Neural cell (in vitro differentiated cells): ENCODE measurements around the gene SBNO2. TPM values are rescaled to one million over a fixed set of nuclear protein-coding genes. Genes with fewer than 3 reads are reported as not detected.

Experiments used
- H2AFZ ChIP-seq: fragments of 200-600, 300-800 bp; sonication (generic), shearing (Covaris generic); 2 replicates; pipeline ENCODE4 v1.6.0; 2014; ENCODE audit warnings: low read depth, mild to moderate bottlenecking, antibody characterized with exemption, low read length, moderate library complexity
- H3F3A ChIP-seq: fragments of 200-600 bp; shearing (Covaris generic); 2 replicates; pipeline ENCODE4 v1.6.1; 2016; ENCODE audit warnings: mild to moderate bottlenecking, moderate library complexity, mixed read lengths, antibody characterized with exemption, low read length; ENCODE audit not compliant: insufficient read depth, poor library complexity, severe bottlenecking
- H3K27ac ChIP-seq: fragments of 200-600, 300-800 bp; sonication (generic), shearing (Covaris generic); 2 replicates; pipeline ENCODE4 v1.5.1; 2014; ENCODE audit warnings: mild to moderate bottlenecking, low read length, moderate library complexity
- H3K27me3 ChIP-seq: fragments of 300-800, 200-600 bp; sonication (generic), shearing (Covaris generic); 2 replicates; pipeline ENCODE4 v1.6.0; 2014; ENCODE audit warnings: mild to moderate bottlenecking, low read depth, low read length, moderate library complexity; ENCODE audit not compliant: insufficient read depth
- H3K36me3 ChIP-seq: fragments of 300-800, 200-600 bp; sonication (generic), shearing (Covaris generic); 2 replicates; pipeline ENCODE4 v1.5.1; 2014; ENCODE audit warnings: mild to moderate bottlenecking, antibody characterized with exemption, low read length, moderate library complexity; ENCODE audit not compliant: insufficient read depth
- H3K4me2 ChIP-seq: fragments of 300-800, 200-600 bp; sonication (generic), shearing (Covaris generic); 2 replicates; pipeline ENCODE4 v1.6.0; 2014; ENCODE audit warnings: mild to moderate bottlenecking, low read length
- H3K4me3 ChIP-seq: fragments of 300-800, 200-600 bp; sonication (generic), shearing (Covaris generic); 2 replicates; pipeline ENCODE4 v1.5.1; 2014; ENCODE audit warnings: mild to moderate bottlenecking, low read length, moderate library complexity
- H3K79me2 ChIP-seq: fragments of 200-600 bp; shearing (Covaris generic); replicated peaks from 2 replicates; pipeline ENCODE4 v1.6.0; 2014; ENCODE audit warnings: mild to moderate bottlenecking, low read length, moderate library complexity; ENCODE audit not compliant: insufficient read depth
- H3K9ac ChIP-seq: fragments of 300-800, 200-600 bp; sonication (generic), shearing (Covaris generic); 2 replicates; pipeline ENCODE4 v1.6.1; 2016; ENCODE audit warnings: mild to moderate bottlenecking, low read length, mixed read lengths
- H3K9me2 ChIP-seq: fragments of 200-600 bp; shearing (Covaris generic); 2 replicates; pipeline ENCODE4 v1.6.1; 2016; ENCODE audit warnings: mild to moderate bottlenecking, low read length, mixed read lengths; ENCODE audit not compliant: insufficient read depth
- H3K9me3 ChIP-seq: fragments of 200-600, 300-800 bp; sonication (generic), shearing (Covaris generic); 2 replicates; pipeline ENCODE4 v1.6.1; 2016; ENCODE audit warnings: mild to moderate bottlenecking, mixed run types, low read length, moderate library complexity, mixed read lengths
- H4K20me1 ChIP-seq: fragments of 200-600 bp; shearing (Covaris generic); 2 replicates; pipeline ENCODE4 v1.6.1; 2016; ENCODE audit warnings: mild to moderate bottlenecking, mixed run types; ENCODE audit not compliant: insufficient read depth
- EP300 ChIP-seq: fragments of 450-650 bp; conservative IDR thresholded peaks from 2 replicates; pipeline ENCODE4 v1.6.1; 2014; ENCODE audit warnings: antibody characterized with exemption, mild to moderate bottlenecking, moderate library complexity; ENCODE audit not compliant: poor library complexity, severe bottlenecking
- EZH2 ChIP-seq: fragments of 200-600, 300-800 bp; shearing (Covaris generic), sonication (generic); IDR thresholded peaks from 2 replicates; pipeline ENCODE4 v1.6.1; 2014; ENCODE audit warnings: antibody characterized with exemption, low read length, borderline replicate concordance, mild to moderate bottlenecking; ENCODE audit not compliant: insufficient read depth, poor library complexity, severe bottlenecking
- MXI1 ChIP-seq: fragments of 450-650 bp; conservative IDR thresholded peaks from 2 replicates; pipeline ENCODE4 v1.6.1; 2014; ENCODE audit warnings: antibody characterized with exemption, mild to moderate bottlenecking; ENCODE audit not compliant: poor library complexity, severe bottlenecking
- POLR2AphosphoS5 ChIP-seq: IDR thresholded peaks from 2 replicates; pipeline ENCODE4 v1.6.1; 2012
- RAD21 ChIP-seq: fragments of 450-650 bp; conservative IDR thresholded peaks from 2 replicates; pipeline ENCODE4 v1.6.1; 2014; ENCODE audit warnings: antibody characterized with exemption, mild to moderate bottlenecking, moderate library complexity
- SMC3 ChIP-seq: fragments of 450-650 bp; conservative IDR thresholded peaks from 2 replicates; pipeline ENCODE4 v1.6.1; 2014; ENCODE audit warnings: antibody characterized with exemption, mild to moderate bottlenecking, moderate library complexity; ENCODE audit not compliant: poor library complexity
- TAF1 ChIP-seq: IDR thresholded peaks from 2 replicates; pipeline ENCODE4 v1.6.1; 2012; ENCODE audit warnings: low read depth
- polyA plus RNA-seq: library from polyadenylated mRNA; depleted of rRNA; stranded (reverse); fragments of >200 nt; gene quantifications from 2 replicates; pipeline ENCODE4 v1.2.3, GENCODE V29; 2014
- TF ChIP-seq, protein P1 (sequence below): IDR thresholded peaks from 2 replicates; pipeline ENCODE4 v1.6.1; 2012; ENCODE audit warnings: borderline replicate concordance
- TF ChIP-seq, protein P2 (sequence below): fragments of 450-650 bp; IDR thresholded peaks from 2 replicates; pipeline ENCODE4 v1.5.1; 2014; ENCODE audit warnings: antibody characterized with exemption, mild to moderate bottlenecking, moderate library complexity; ENCODE audit not compliant: poor library complexity, severe bottlenecking

The SBNO2 gene
- polyA plus RNA-seq, 1 donor from 2014 or later = 4.8 TPM

DNA sequence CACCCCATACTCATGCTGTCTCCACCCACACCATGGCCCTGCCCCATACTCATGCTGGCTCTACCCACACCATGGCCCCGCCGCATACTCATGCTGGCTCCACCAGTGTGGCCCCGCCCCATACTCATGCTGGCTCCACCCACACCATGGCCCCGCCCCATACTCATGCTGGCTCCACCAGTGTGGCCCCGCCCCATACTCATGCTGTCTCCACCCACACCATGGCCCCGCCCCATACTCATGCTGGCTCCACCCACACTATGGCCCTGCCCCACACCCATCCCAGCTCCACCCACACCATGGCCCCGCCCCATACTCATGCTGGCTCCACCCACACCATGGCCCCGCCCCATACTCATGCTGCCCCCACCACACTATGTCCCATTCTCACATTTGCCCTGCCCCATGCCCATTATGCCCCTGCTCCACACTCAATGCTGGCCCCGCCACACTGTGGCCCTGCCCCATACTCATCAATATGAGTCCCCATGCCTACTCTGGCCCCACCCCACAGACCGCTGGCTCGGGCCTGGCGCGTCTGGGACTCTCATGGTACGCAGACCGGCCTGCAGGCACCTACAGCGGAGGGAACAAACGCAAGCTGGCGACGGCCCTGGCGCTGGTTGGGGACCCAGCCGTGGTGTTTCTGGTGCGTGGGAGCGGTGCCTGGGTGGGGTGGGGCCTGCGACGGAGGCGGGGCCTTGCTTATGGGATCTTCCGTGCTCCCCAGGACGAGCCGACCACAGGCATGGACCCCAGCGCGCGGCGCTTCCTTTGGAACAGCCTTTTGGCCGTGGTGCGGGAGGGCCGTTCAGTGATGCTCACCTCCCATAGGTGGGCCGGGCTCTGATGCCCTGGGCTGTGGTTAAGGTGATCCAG is 110.8 kb downstream of the SBNO2 start:
- no peak overlapping the region for H3K9ac ChIP-seq

DNA sequence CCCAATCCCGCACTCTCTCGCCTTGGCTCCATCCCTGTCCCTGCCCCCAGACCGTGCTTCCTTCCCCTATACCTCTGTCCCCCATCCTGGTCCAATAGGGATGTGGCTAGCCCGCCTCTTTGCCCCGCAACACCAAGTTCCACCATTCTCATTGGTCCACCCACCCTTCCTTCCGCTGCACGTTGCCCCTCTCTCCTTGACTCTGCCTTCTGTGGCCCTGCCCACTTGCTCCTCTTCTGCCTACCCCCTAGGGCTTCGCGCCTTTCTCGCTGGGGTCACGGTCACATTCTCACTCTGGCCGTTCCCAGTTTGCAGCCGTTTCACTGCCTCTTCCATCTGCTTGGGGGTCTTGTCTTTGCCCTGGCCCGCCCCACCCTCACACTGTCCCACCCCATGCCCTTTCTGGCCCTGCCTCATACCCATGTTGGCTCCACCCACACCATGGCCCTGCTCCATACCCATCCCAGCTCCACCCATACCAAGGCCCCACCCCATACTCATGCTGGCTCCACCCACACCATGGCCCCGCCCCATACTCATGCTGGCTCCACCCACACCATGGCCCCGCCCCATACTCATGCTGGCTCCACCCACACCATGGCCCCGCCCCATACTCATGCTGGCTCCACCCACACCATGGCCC is 111.6 kb downstream of the SBNO2 start:
- Histone ChIP-seq H3K9me2 (no peaks in the 10 kb centered on the region), H3K9me3 (peaks cover 11% of the 10 kb centered on the region), H3K9ac (no peak overlapping the region), H3K36me3 (peaks cover 3% of the 10 kb centered on the region), H3F3A (no peaks in the 10 kb centered on the region), H3K27me3 (peaks cover 13% of the 10 kb centered on the region), H4K20me1 (no peaks in the 10 kb centered on the region), H3K27ac (no peak overlapping the region), H2AFZ (no peak overlapping the region), H3K4me3 (no peak overlapping the region), H3K79me2 (no peaks in the 10 kb centered on the region), H3K4me2 (no peak overlapping the region)
- TF ChIP-seq EP300 (no peak), RAD21 (no peak), MXI1 (no peak), SMC3 (no peak), TAF1 (no peak), POLR2AphosphoS5 (no peak)
- TF ChIP-seq, protein P1, sequence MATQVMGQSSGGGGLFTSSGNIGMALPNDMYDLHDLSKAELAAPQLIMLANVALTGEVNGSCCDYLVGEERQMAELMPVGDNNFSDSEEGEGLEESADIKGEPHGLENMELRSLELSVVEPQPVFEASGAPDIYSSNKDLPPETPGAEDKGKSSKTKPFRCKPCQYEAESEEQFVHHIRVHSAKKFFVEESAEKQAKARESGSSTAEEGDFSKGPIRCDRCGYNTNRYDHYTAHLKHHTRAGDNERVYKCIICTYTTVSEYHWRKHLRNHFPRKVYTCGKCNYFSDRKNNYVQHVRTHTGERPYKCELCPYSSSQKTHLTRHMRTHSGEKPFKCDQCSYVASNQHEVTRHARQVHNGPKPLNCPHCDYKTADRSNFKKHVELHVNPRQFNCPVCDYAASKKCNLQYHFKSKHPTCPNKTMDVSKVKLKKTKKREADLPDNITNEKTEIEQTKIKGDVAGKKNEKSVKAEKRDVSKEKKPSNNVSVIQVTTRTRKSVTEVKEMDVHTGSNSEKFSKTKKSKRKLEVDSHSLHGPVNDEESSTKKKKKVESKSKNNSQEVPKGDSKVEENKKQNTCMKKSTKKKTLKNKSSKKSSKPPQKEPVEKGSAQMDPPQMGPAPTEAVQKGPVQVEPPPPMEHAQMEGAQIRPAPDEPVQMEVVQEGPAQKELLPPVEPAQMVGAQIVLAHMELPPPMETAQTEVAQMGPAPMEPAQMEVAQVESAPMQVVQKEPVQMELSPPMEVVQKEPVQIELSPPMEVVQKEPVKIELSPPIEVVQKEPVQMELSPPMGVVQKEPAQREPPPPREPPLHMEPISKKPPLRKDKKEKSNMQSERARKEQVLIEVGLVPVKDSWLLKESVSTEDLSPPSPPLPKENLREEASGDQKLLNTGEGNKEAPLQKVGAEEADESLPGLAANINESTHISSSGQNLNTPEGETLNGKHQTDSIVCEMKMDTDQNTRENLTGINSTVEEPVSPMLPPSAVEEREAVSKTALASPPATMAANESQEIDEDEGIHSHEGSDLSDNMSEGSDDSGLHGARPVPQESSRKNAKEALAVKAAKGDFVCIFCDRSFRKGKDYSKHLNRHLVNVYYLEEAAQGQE = no peak
- TF ChIP-seq, protein P2, sequence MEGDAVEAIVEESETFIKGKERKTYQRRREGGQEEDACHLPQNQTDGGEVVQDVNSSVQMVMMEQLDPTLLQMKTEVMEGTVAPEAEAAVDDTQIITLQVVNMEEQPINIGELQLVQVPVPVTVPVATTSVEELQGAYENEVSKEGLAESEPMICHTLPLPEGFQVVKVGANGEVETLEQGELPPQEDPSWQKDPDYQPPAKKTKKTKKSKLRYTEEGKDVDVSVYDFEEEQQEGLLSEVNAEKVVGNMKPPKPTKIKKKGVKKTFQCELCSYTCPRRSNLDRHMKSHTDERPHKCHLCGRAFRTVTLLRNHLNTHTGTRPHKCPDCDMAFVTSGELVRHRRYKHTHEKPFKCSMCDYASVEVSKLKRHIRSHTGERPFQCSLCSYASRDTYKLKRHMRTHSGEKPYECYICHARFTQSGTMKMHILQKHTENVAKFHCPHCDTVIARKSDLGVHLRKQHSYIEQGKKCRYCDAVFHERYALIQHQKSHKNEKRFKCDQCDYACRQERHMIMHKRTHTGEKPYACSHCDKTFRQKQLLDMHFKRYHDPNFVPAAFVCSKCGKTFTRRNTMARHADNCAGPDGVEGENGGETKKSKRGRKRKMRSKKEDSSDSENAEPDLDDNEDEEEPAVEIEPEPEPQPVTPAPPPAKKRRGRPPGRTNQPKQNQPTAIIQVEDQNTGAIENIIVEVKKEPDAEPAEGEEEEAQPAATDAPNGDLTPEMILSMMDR = no peak

More for the DNA sequence above, 110.8 kb downstream of the SBNO2 start:
- TF ChIP-seq SMC3 (no peak), POLR2AphosphoS5 (no peak), RAD21 (no peak), TAF1 (no peak), EP300 (no peak), EZH2 (no peak), MXI1 (no peak)
- TF ChIP-seq, protein P1 = no peak
- TF ChIP-seq, protein P2 = no peak
- no peak overlapping the region for H3K4me3 ChIP-seq
- no peak overlapping the region for H3K27ac ChIP-seq
- no peaks in the 10 kb centered on the region for H3K9me2 ChIP-seq
- no peaks in the 10 kb centered on the region for H3F3A ChIP-seq
- H3K9me3 ChIP-seq = peaks cover 7% of the 10 kb centered on the region
- no peaks in the 10 kb centered on the region for H3K79me2 ChIP-seq
- peaks cover 16% of the 10 kb centered on the region for H3K27me3 ChIP-seq
- no peak overlapping the region for H3K4me2 ChIP-seq
- H2AFZ ChIP-seq = no peak overlapping the region
- H4K20me1 ChIP-seq = no peaks in the 10 kb centered on the region
- peaks cover 3% of the 10 kb centered on the region for H3K36me3 ChIP-seq
